WTC11 (cell line): Measurements from ENCODE around the gene LAMA5.

Experiments used
- CREB1 ChIP-seq: sonication (generic); formaldehyde crosslinking; IDR thresholded peaks from 2 replicates; pipeline ENCODE4 v1.8.0; 2023; ENCODE audit warnings: mild to moderate bottlenecking, missing genetic modification reagents
- MYBL2 ChIP-seq: sonication (generic); formaldehyde crosslinking; IDR thresholded peaks from 2 replicates; pipeline ENCODE4 v1.8.1; 2023; ENCODE audit warnings: mild to moderate bottlenecking, moderate library complexity, missing genetic modification reagents
- NR3C1 ChIP-seq: sonication (generic); formaldehyde crosslinking; conservative IDR thresholded peaks from 2 replicates; pipeline ENCODE4 v1.8.1; 2023; ENCODE audit warnings: low read depth, mild to moderate bottlenecking, missing genetic modification reagents
- TCF7 ChIP-seq: sonication (generic); formaldehyde crosslinking; IDR thresholded peaks from 2 replicates; pipeline ENCODE4 v1.8.0; 2022; ENCODE audit warnings: mild to moderate bottlenecking, low read depth, missing genetic modification reagents, moderate library complexity
- TF ChIP-seq, protein P1 (sequence below): fragments of 200-600 bp; IDR thresholded peaks from 2 replicates; pipeline ENCODE4 v1.8.0; 2022; ENCODE audit warnings: antibody characterized with exemption
- TF ChIP-seq, protein P2 (sequence below): sonication (generic); formaldehyde crosslinking; IDR thresholded peaks from 2 replicates; pipeline ENCODE4 v1.8.0; 2022; ENCODE audit warnings: mild to moderate bottlenecking, missing genetic modification reagents
- TF ChIP-seq, protein P3 (sequence below): sonication (generic); formaldehyde crosslinking; IDR thresholded peaks from 2 replicates; pipeline ENCODE4 v1.8.1; 2023; ENCODE audit warnings: mild to moderate bottlenecking, missing genetic modification reagents

DNA sequence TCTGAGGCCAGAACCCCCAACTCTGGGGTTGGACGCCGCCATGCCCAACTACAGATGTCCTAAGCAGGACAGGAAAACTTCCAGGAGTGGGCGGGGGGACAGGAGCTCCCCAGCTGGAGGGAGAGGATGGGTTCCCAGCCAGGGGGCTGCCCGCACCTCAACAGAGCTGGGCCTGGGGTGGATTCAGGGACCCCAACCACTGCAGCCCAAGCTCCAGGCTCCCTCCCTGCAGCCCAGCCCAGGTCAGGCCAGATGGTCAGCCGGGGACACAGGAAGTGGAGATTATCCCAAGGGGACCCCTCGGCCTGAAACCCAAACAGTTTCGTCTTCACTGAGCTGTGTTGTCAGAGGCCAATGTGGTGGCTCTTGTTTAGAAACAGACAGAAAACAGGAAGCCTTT, 9.4 kb downstream of the LAMA5 start:
- TF ChIP-seq, protein P1, sequence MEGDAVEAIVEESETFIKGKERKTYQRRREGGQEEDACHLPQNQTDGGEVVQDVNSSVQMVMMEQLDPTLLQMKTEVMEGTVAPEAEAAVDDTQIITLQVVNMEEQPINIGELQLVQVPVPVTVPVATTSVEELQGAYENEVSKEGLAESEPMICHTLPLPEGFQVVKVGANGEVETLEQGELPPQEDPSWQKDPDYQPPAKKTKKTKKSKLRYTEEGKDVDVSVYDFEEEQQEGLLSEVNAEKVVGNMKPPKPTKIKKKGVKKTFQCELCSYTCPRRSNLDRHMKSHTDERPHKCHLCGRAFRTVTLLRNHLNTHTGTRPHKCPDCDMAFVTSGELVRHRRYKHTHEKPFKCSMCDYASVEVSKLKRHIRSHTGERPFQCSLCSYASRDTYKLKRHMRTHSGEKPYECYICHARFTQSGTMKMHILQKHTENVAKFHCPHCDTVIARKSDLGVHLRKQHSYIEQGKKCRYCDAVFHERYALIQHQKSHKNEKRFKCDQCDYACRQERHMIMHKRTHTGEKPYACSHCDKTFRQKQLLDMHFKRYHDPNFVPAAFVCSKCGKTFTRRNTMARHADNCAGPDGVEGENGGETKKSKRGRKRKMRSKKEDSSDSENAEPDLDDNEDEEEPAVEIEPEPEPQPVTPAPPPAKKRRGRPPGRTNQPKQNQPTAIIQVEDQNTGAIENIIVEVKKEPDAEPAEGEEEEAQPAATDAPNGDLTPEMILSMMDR, result no peak
- TF ChIP-seq, protein P2, sequence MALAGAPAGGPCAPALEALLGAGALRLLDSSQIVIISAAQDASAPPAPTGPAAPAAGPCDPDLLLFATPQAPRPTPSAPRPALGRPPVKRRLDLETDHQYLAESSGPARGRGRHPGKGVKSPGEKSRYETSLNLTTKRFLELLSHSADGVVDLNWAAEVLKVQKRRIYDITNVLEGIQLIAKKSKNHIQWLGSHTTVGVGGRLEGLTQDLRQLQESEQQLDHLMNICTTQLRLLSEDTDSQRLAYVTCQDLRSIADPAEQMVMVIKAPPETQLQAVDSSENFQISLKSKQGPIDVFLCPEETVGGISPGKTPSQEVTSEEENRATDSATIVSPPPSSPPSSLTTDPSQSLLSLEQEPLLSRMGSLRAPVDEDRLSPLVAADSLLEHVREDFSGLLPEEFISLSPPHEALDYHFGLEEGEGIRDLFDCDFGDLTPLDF, result no peak
- no peak for TF ChIP-seq TCF7
- TF ChIP-seq CREB1 (CRISPR knock-in tag), result no peak
- TF ChIP-seq, protein P3, sequence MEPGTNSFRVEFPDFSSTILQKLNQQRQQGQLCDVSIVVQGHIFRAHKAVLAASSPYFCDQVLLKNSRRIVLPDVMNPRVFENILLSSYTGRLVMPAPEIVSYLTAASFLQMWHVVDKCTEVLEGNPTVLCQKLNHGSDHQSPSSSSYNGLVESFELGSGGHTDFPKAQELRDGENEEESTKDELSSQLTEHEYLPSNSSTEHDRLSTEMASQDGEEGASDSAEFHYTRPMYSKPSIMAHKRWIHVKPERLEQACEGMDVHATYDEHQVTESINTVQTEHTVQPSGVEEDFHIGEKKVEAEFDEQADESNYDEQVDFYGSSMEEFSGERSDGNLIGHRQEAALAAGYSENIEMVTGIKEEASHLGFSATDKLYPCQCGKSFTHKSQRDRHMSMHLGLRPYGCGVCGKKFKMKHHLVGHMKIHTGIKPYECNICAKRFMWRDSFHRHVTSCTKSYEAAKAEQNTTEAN (CRISPR knock-in tag), result no peak
- no peak for TF ChIP-seq NR3C1 (CRISPR knock-in tag)
- TF ChIP-seq MYBL2 (CRISPR knock-in tag), result no peak
